Ovary (tissue), 3 donors: ENCODE data around the gene MYL10.

Experiments
- CTCF ChIP-seq, 3 donors: fragments of 450-650 bp in 2 of 3; fragments of 200-600 bp in 1 of 3; IDR thresholded peaks; one replicate each; pipeline versions ENCODE4 v1.5.1 to v1.8.0; 2016 to 2022; ENCODE audit warnings: antibody characterized with exemption in 3 of 3, mild to moderate bottlenecking in 1 of 3
- EP300 ChIP-seq: sonication (generic); formaldehyde crosslinking; IDR thresholded peaks from one replicate; pipeline ENCODE4 v1.6.1; 2017; ENCODE audit warnings: antibody characterized with exemption
- POLR2A ChIP-seq: fragments of 450-650 bp; IDR thresholded peaks from one replicate; pipeline ENCODE4 v1.6.1; 2017; ENCODE audit warnings: antibody characterized with exemption, mild to moderate bottlenecking, moderate library complexity
- donor health status: DM: no; HTN: no; CAD: no.

DNA sequence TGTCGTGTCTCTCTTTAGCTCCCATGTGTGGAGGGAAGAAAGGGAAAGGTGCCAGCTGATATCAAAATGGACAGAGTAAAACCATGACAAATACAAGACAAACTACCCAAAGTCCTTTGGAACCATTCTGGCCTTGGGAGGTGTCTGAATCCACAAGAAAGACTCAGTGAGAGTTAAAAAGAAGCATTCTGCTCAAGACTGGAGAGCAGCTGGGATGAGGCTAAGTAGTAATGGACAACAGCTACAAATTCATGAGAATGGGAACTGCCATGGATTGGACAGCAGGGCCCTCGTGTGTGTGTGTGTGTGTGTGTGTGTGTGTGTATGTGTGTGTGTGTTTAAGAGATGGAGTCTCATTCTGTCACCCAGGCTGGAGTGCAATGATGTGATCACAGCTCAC, 39.6 kb upstream of the MYL10 start:
- TF ChIP-seq CTCF (IDR thresholded peaks at IDR 0.05), result no peak
- no peak for TF ChIP-seq POLR2A
- no peak for TF ChIP-seq EP300
